ENCODE measurements around the gene APPBP2.
"Not testable (repeated sequence)": the region's sequence is repeated elsewhere in the genome, so short reads cannot be mapped to it uniquely, and the experiment has no call there.

Gene APPBP2

DNA sequence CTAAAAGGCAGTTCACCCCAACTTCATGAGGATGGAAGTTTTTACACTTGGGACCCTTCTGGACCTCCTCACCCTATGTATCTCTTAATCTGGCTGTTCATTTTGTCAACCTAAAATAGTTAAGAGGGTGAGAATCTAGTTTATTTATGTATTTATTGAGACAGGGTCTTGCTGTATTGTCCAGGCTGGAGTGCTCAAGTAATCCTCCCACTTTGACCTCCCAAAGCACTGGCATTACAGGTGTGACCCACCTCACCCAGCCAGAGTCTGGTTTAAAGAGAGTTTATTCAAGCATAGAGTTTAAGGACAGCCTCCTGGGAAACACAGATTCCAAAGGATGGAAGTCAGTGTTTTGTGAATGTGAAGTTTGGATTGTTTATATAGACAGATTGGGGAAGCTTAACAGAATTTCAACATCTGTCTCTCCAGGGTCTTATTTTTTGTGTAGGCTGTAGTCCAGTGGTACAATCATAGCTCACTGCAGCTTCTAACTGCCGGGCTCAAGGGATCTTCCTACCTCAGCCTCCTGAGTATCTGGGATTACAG, 8.0 kb upstream of the APPBP2 start:
- no peak for DNase-seq

DNA sequence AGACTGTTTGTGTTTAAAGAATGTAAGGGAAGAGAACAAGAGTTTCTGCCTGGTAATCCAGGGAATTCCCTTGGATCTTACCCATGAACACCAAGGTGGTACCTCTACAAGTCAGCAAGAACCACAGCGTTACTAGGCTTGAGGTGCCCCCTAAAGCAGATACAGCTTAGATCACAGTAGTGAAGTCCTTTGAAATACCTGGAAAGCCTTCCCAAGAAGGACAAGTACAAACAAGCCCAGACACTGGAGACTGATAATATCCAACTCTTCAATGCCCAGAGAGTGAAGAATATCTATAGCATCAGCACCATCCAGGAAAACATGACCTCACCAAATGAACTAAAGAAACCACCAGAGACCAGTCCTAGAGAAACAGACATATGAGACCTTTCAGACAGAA, 3.8 kb upstream of the APPBP2 start:
- no peak for DNase-seq

DNA sequence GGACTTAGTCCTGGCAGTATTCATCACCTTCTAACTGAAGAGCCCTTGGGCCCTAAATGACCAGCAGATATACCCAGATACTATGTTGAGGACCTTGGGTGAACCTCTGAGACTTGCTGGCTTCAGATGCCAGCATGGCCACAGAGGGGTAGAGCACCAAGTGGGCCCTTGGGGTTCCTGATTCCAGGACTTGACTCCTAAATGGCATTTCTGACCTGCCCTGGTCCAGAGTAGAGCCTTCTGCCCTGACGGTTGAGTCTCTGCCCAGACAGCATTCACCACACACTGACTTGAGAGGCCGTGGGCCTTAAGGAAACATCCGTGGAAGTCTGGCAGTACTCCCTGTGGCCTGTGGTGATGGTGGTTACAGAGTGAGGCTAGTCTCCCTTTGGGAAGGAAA, 2.8 kb upstream of the APPBP2 start:
- no peak for DNase-seq

DNA sequence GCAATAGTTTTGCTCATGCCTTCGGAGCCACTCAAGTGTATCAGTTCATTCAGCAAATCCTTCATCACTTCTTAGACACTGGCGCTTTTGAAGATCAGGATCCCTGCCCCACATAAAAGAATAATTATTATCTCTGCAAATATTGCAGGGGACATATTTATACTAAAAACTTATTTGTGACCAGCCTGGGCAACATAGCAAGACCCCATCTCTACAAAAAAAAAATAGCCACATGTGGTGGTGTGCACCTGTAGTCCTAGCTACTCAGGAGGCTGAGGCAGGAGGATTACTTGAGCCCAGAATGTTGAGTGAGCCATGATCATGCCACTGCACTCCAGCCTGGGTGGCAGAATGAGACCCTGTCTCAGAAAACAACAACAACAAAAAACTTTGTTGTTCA, 1.7 kb upstream of the APPBP2 start:
- no peak for DNase-seq

DNA sequence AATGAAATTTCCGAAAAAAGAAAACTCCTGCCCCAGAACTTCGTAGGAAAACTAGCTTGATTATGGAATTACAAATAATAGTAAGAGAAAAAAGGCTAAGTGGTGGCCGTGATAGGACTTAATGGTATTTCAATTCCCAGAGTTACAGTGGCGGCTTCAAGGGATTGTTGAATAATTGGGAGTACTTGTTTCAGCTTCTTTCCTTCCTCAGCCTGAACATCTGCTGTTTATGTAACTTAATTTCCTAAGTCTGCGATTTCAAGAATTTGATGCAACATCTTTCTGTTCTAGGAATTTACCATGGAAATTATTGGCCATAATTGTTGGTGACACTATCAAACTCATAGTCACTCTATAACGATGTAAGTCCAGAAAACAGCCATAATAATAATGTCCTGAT, 684 bp upstream of the APPBP2 start:
- DNase-seq: no peak

DNA sequence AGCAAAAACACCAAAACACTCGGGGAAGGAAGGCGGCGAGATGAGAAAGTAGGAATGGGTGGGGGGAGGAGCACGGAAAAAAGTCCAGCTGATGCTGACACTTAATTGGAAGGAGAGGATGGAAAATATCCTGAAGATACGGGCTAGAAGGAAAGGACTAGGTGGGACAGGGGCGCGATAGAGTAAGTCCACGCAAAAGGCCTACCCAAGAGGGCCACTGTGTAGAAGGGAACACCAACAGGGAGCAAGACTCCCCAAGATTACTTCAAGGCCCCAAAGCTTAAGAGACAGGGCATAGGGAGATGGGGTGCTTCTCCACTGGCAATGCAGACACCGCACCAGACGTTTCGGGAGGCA, 736 bp downstream of the APPBP2 start:
- DNase-seq: no peak

DNA sequence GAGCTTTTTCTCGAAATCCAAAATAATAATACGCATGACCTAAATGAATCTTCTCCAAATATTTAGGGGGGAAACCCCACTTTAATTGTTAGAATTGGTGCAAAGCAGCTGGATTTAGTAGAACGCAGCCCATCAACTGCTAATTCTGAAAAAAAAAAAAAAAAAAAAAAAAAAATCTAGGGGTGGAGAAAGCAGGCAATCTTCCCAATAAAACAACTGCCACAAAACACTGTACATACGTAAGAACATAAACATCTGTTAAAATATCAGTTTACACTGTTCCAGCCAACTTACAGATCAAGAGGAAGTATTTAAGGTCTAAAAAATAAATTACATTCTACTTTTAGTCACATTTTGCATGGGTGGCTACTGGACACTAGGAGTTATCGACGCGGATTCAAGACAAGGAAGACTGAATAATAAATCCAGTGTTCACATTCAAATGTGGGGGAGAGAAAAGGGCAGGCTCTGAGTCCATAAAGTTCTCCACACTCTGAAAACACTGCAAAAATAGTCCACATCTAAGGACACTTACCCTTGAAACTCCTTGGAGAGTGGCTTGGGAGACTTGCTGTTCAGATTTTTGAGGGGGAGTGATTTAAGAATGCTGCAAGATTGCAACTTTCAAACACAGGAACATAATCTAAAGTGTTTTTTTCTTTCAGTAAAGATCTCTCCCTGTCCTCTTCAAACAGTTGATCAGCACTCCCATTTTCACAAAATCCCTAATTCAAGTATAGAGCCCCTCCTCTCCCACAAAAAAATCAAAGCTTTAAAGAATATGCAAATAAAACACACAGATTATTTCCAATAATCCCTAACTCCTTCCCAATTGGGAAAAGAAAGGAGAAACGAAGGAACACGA, 1.3 kb downstream of the APPBP2 start:
- no peak for DNase-seq

DNA sequence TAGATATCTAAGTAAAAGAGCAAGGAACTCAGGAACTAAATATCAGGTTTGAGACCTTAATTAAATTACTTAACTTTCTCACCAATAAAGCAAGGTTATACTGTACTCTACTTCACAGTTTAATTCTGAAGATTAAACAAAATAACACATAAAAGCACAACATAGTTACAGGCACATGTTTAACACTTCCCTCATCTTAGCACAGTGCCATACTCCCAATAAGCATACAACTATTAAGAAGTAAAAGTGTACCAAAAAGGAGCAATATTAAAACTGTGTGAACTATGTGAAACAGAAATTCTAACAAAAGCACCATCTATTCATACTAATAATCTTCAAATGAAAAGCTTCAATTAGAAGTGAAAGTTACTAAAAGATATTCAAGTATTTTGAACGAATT, 2.2 kb downstream of the APPBP2 start:
- DNase-seq: no peak

DNA sequence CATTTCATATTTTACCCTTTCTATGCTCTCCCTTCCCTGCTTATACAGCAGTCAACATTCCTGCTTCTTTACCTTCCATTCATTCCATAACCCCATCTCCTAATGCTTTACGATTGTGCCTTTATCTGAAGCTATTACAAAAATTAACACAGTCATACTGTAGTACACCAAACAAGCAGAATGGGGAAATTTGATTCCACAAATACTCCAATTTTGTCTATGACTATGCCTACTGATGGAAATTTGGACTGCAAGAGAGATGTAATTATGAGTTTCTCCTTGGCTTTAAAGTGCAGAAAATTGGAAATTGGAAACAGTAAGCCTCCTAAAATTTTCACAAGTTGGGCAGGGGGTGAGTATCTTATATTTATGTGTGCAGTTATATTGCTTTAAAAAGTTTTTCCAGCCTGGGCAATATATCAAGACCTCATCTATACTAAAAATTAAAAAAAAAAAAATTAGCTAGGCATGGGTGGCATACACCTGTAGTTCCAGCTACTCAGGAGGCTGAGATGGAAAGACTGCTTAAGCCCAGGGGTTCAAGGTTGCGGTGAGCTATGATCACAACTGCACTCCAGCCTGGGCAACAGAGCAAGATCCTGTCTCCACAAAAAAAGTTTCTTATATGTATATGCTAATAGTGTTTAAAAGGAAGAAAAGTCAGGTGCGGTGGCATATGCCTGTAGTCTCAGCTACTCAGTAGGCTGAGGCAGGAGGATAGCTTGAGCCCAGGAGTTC, 3.0 kb downstream of the APPBP2 start:
- DNase-seq: no peak

DNA sequence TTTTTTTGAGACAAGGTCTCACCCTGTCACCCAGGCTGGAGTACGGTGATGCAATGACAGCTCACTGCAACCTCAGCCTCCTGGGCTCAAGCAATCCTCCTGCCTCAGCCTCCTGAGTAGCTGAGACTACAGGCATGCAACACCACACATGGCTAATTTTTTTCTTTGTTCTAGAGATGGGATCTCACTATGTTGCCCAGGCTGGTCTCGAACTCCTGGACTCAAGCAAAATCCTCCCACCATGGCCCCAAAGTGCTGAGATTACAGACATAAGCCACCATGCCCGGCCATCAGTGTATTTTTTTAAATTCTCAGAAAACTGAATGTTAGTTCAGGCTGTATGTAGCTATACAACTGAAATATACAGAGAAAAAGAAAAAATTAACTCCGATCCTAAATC, 6.2 kb downstream of the APPBP2 start:
- no peak for DNase-seq

DNA sequence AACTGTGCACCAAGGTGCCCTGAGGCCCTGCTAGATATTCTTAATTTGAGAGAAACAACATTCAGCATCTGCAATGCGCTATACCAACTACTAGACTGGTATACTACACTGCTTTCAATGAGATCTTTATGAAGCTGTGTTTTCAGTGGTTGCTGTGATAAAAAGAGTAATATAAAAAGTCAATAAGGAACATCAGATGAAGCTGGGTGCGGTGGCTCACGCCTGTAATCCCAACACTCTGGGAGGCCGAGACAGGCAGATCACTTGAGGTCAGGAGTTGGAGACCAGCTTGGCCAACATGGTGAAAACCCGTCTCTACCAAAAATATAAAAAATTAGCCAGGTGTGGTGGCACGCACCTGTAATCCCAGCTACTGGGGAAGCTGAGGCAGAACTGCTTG, 10.4 kb downstream of the APPBP2 start:
- DNase-seq: not testable (repeated sequence)

DNA sequence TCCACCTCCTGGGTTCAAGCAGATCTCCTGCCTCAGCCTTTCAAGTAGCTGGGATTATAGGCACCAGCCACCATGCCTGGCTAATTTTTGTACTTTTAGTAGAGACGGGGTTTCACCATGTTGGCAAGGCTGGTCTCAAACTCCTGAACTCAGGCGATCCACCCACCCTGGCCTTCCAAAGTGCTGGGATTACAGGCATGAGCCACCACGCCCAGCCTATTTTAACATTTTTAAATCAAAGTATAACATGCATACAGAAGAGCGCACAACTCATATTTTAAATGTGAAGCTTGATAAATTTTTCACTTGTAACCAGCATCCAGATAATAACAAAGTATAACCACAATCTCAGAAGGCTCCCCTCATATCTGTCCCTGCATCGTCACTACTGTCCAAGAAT, 10.8 kb downstream of the APPBP2 start:
- not testable (repeated sequence) for DNase-seq

DNA sequence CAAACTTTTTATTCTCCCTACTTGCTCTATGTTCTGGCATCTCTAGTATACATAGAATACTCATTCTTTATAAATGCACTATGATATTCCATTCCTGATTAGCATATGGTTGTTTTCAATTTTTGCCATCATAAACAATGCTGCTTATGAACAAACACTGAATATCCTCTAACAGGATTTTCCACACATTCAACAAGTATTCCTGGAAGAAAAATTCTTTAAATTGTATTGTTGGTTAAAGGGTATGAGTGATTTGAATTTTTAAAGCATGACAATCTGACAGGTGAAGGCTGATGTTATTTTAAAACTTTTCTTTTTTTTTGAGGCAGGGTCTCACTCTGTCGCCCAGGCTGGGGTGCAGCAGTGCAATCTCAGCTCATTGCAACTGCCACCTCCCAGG, 11.5 kb downstream of the APPBP2 start:
- no peak for DNase-seq

DNA sequence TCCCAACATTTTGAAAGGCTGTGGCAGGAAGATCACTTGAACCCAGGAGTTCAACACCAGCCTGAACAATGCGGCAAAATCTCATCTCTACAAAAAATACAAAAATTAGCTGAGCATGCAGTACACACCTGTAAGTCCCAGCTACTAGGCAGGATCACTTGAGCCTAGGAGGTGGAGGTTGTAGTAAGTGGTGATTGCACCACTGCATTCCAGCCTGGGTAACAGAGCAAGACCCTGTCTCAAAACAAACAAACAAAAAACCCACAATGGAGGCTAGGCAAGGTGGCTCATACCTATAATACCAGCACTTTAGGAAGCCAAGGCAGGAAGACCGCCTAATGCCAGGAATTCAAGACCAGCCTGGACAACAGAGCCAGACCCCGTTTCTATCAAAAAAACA, 12.0 kb downstream of the APPBP2 start:
- no peak for DNase-seq

DNA sequence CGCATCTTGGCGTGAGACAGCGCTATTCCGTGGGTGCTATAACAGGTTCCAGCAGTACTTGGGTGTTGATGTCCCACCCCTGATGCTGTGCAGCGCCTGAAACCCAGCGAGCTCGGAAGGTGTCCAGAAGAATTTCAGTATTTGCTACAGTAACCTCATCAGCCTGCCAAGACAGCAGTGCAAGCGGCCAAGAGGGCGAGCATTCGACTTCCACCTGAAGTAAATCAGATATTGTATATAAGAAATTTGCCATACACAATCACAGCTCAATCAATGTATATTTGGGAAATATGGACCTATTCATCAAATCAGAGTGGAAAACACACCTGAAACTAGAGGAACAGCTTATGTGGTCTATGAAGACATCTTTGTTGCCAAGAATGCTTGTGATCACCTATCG, 13.0 kb downstream of the APPBP2 start:
- no peak for DNase-seq

DNA sequence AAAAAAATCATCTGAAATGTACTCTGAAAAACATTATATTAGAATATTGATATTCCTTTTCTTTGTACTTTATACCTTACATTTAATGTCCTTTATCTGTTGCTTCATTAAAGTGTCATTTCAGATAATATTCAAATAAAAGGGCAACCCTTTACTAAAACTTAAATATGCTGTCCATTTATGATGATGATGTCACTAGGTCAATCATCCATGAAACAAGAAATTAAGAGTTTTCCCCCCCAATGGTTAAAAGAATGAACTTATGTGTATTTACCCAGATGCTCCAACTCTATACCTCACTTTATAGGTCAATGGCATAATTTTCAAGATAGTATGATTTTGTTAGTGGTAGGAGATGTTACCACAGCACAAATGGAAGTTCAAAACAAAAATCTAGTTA, 15.3 kb downstream of the APPBP2 start:
- no peak for DNase-seq

DNA sequence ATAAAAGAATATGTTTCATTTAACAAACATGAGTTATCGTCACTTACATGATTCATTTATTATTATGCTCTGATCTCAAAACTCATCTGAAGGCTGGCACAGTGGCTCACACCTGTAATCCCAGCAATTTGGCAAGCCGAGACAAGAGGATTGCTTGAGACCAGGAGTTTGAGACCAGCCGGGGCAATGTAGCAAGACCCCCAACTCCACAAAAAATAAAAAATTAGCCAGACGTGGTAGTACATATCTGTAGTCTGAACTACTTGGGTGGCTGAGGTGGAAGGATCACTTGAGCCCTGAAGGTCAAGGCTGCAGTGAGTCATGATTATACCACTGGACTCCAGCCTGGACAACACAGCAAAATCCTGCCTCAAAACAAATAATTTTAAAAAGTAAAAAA, 16.0 kb downstream of the APPBP2 start:
- no peak for DNase-seq

DNA sequence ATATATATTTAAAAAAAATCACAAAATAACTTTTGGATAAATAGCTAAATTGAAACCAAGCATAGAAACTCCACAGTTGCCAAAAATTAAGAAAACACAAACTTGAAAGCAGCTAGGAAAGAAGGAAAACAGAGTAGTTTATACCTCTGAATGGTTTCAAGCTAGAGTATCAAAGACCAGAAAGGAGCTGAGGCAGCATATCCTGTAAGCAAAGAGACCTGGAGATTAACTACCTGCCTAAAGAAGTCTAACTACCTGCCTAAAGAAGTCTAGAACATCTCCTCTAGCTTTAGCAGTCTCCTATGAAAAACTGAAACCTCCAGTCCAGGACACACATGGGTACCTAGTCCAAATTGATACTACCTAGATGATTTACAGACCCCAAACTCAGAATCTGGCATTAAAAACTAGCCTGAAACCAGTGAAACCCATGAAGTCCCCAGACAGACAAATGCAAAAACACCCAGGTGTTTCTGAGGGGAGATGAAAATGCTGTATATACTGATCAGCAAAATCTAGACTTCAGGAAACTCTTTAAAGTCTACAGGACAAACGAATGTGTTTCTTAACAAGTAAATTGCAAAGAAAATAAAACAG, 17.6 kb downstream of the APPBP2 start:
- no peak for DNase-seq

DNA sequence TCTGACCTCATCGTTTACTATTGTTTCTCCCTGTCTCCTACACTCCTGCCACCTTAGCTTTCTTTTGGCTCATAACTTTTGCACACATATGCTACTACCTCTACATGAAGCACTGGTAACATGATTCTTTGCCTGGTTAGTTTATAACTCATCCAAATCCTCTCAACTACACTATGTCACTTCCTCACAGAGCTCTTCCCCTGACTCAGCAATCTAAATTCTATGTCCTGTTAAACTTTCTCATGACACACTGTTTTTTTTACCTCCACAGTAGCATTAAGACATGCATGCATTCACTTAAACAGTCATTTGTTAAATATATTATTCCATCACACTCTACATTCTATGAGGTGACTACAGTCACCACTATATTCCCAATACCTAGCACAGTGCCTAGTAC, 19.7 kb downstream of the APPBP2 start:
- DNase-seq: no peak

DNA sequence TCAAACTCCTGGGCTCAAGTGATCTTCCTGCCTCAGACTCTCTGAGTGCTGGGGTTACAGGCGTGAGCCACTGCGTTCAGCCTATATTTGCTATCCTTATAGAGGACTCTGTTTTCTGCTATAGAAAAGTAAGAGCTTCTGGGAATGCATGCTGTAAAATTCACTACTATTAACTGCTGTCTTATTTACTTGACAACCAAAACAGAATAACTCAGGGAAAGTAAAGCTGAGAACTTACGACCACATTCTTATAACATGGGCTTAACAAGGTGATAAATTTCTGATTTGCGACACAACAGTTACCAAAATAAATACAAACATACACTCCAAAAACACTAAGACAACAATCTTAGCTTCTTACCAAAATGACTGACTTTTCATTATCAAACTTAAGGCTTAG, 23.9 kb downstream of the APPBP2 start:
- DNase-seq: no peak

DNA sequence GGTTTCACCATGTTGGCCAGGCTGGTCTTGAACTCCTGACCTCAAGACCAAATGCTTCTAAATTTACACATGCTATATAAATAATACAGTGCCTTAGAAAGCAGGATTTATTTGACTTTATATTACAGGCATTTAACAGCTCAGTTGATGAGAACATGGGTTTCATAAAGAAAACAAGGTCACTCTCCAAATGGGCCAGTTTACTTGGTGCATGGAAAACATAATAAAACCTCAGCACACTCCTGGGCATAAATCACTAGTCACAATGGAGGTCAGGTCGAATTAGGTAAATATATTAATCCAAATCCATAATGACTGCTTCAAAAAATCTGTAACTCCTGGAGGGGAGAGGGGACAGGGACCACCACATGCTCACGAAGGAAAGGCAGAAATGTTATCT, 24.5 kb downstream of the APPBP2 start:
- DNase-seq: no peak

DNA sequence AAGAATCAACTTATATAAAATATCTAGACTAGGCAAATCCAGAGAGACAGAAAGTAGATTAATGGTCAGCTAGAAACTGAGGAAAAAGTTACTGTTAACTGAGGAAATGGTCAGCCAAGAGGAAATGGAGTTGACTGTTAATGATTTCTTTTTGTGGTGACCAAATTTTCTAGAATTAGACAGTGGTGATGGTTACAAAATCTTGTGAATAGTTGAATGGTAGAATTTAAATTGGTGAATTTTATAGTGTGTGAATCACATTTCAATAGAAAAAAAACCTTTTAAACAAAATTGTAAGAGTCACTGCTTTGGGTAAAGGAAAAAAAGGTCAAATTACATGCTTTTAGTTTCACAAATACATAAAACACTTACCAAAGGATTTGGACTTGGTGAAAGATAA, 30.0 kb downstream of the APPBP2 start:
- no peak for DNase-seq

DNA sequence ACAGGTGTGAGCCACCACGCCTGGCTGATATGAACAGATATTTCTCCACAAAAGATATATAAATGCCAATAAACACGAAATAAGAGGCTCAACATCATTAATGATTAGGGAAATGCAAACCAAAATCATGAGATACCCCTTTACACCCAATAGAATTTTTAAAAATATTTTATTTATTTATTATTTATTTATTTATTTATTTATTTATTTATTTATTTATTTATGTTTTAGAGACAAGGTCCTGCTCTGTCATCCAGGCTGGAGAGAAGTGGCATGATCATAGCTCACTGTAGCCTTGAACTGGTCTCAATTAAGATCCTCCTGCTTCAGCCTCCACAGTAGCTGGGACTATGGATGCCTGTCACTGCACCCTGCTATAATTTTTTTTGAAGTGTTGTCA, 30.8 kb downstream of the APPBP2 start:
- no peak for DNase-seq

DNA sequence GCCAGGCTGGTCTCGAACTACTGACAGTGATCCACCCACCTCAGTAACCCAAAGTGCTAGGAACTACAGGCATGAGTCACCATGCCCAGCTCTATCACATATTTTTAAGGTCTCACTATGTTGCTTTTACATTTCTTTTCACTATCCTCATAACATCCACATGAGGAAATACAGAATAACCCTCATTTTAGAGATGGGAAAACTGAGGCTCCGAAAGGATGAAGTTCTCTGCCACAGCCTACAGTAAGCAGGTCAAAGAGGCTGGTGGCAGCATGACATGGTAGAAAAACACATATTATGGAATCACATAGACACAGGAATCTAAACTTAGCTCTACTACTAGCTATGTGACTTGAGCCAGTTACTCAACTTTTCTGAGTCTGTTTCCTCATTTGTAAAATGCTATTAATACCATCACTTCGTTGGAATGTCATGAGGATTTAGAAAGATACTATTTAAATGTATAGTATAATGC, 32.2 kb downstream of the APPBP2 start:
- DNase-seq: no peak
